Astrocyte of the cerebellum (primary cell): ENCODE data around the gene SDK2.

ENCODE experiments used
- DNase-seq: peaks from one replicate; pipeline ENCODE4 v3.0.0-alpha.2; 2011; ENCODE audit warnings: low read depth
- H3K4me3 ChIP-seq: 2 replicates; pipeline ENCODE4 v1.5.1; 2011; ENCODE audit warnings: mild to moderate bottlenecking, low read depth, low read length, moderate library complexity
- CTCF ChIP-seq: IDR thresholded peaks from 2 replicates; pipeline ENCODE4 v1.5.1; 2012; ENCODE audit warnings: low read length, low read depth, moderate library complexity, mild to moderate bottlenecking; ENCODE audit errors: missing control alignments
- in situ Hi-C: cut with HindIII; loops from 2 replicates; pipeline ENCODE4 v1.10.0; 2017; ENCODE audit warnings: low sequenced_read_pairs

The SDK2 gene

GRCh38 chr17:73588301-73588846 is 55.9 kb downstream of the SDK2 start:
- no peak for TF ChIP-seq CTCF
- H3K4me3 ChIP-seq, result no peak overlapping the region
- in situ Hi-C loops, result no loop called here
- no peak for DNase-seq

- no peak overlapping the region for H3K4me3 ChIP-seq
- in situ Hi-C loops, result no loop called here
- no peak for DNase-seq
- no peak for TF ChIP-seq CTCF
These were observed 57.2 kb downstream of the SDK2 start for GRCh38 chr17:73586921-73587602.

- DNase-seq, result no peak
- in situ Hi-C loops, result no loop called here
- TF ChIP-seq CTCF, result no peak
- no peak overlapping the region for H3K4me3 ChIP-seq
These were observed 57.9 kb downstream of the SDK2 start for GRCh38 chr17:73586275-73586832.

- in situ Hi-C loops, result no loop called here
- no peak for TF ChIP-seq CTCF
- DNase-seq, result no peak
- H3K4me3 ChIP-seq, result no peak overlapping the region
These were observed 58.7 kb downstream of the SDK2 start for GRCh38 chr17:73585583-73585982.

GRCh38 chr17:73584987-73585386 is 59.3 kb downstream of the SDK2 start:
- in situ Hi-C loops, result no loop called here
- no peak for DNase-seq
- no peak overlapping the region for H3K4me3 ChIP-seq
- no peak for TF ChIP-seq CTCF

GRCh38 chr17:73584049-73584448 is 60.2 kb downstream of the SDK2 start:
- in situ Hi-C loops, result no loop called here
- TF ChIP-seq CTCF, result no peak
- no peak for DNase-seq

More at GRCh38 chr17:73584049-73584448, 60.2 kb downstream of the SDK2 start:
- H3K4me3 ChIP-seq, result no peak overlapping the region
